Right ventricle myocardium inferior (tissue), 1 donor: ENCODE data around the gene ANKRD2. TPM values are rescaled to one million over a fixed set of nuclear protein-coding genes. Genes with fewer than 3 reads are reported as not detected.

ENCODE experiments used
- ATAC-seq: fragments of 200-7000 bp; cut with Tn5 transposase; one replicate; pipeline ENCODE4 v1.9.1; 2020; ENCODE audit warnings: mild to moderate bottlenecking, moderate library complexity
- DNase-seq: peaks from one replicate; pipeline ENCODE4 v3.0.0; 2021; ENCODE audit errors: missing footprints
- intact Hi-C: fragments of 100-400 bp; cut with DNase I; formaldehyde crosslinking; loops from one replicate; pipeline ENCODE4 v1.11.0; 2022
- total RNA-seq: library from RNA; stranded (reverse); fragmentation: NEBNext Ultra II Directional; extraction: Animal tissue kit (Norgen Biotek cat#: 25700); gene quantifications from one replicate; pipeline ENCODE4 v1.2.1, GENCODE V29; 2021
- donor health status: DM: no; HTN: yes; CAD: no; lungs with severe emphysema.

The ANKRD2 gene
- total RNA-seq, 1 donor from 2014 or later, result 418 TPM

DNA sequence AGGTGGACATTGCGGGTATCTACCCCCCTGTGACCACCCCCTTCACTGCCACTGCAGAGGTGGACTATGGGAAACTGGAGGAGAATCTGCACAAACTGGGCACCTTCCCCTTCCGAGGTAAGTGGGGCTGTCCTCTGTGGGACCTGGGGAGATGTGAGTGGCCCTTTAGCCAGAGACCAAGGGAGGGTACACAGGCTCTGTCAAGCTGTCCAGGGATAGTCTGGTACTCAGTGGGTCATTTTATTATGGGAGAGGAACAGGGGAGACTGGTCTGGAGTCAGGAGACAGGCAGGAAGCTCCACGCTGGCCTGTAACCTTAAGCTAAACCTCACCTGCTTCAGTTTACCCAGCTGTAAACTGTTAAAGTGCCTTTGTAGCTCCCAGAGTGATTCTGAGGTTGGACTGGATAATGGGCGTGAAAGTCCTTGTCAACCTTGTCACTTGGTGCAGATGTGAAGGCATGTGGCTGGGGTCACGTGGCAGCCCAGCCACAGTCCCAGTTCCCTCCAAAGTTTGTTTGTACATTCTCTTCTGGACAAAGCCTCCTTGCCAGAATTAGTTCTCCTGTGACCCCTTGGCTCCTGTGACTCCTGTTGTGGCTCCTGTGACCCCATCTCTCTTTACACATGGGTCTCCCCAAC, 12.3 kb downstream of the ANKRD2 start:
- DNase-seq, result no peak
- intact Hi-C loops, result loop anchor here (1.0 kb wide), 2 partner anchors 11 to 24 kb away; no protein-coding TSS in a partner anchor
- ATAC-seq, result peak; percentile 51

DNA sequence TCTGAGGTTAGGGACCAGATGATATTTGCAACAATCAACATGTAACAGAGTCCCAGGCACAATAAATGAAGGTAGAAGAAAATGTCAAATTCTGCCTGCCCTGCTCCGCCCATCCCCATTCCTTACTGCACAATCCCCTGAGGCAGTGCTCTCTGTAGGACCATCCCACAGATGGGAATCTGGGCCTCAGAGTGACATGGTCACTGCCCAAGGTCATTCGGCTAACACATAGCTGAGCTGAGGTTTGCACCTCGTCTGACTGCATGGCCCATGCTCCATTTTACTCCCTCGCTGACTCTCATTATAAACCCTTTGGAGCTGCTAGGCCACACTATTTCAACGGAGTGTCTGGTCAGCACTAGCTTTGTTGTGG, 12.8 kb downstream of the ANKRD2 start:
- DNase-seq, result no peak
- no peak for ATAC-seq
- intact Hi-C loops, result loop anchor here (1.0 kb wide), 1 partner anchor 24 kb away; no protein-coding TSS in a partner anchor

DNA sequence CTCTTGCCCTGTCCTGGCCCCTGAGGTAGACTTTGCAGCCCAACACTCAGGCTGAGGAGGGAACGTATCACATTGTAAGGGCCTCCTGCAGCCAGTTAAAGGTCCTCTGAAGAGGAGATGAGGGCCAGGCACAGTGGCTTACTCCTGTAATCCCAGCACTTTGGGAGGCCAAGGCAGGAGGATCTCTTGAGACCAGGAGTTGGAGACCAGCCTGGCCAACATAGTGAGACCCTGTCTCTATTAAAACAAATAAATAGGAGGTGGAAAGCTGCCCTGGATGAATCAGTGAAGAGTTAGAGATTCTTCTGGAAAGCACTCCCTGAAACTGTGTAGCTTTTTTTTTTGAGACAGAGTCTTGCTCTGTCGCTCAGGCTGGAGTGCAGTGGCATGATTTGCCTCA, 14.6 kb downstream of the ANKRD2 start:
- ATAC-seq (no peak), DNase-seq (no peak)
- intact Hi-C loops, result no loop called here

DNA sequence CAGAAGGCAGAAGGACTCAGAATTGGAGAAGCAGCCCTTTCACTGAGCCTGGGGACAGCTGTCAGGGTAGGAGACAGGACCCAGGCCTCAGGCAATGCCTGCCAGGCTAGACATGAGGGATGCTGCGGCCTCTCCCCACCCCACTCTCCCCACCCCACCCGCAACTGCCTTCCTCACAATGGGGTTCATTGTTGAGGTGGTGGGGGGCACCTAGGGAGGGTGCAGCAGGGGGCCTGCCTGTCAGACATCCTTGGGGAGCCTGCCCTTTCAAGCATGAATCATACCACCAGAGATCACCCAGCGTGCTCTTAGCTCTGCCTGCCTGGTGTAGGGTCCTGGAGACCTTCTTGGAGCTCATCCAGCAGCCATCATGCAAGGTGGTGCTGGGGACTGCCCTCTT, 16.9 kb downstream of the ANKRD2 start, which contains the start of gene C10orf62:
Gene C10orf62 (plus strand): TSS at position 243 of the 400 bp plus-strand sequence. CDS start 177 bp downstream, outside the sequence.
- intact Hi-C loops, result no loop called here
- DNase-seq (no peak), ATAC-seq (no peak)

DNA sequence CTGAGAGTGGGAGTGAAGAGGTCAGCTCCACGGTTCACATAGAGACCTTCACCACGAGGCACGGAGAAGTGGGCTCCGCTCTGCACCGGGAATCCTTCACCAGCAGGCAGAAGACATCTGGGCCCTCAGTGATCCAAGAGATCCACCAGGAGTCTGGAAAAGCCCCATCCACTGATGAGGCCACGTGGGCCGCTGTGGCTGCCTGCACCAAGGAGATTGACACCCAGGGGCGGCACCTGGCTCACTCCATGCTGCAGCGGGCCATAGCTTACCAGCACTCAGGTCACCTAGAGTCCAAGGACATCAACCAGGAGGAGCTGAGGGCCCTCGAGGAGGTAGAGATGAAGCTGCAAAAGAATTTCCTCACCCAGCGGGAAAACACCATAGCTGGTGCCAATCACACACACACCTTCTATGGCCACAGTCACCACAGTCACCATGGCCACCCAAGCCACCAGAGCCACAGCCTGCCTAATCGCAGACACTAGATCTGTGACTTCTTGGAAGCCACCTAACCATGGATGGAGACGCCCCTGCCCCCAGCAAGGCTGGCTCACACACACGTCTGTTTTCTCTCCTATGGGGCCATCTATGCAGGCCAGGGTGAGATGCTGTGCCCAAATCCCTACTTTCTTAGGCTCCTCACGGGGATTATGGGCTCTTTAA, 17.6 kb downstream of the ANKRD2 start:
- ATAC-seq, result no peak
- DNase-seq, result no peak
- intact Hi-C loops, result no loop called here

DNA sequence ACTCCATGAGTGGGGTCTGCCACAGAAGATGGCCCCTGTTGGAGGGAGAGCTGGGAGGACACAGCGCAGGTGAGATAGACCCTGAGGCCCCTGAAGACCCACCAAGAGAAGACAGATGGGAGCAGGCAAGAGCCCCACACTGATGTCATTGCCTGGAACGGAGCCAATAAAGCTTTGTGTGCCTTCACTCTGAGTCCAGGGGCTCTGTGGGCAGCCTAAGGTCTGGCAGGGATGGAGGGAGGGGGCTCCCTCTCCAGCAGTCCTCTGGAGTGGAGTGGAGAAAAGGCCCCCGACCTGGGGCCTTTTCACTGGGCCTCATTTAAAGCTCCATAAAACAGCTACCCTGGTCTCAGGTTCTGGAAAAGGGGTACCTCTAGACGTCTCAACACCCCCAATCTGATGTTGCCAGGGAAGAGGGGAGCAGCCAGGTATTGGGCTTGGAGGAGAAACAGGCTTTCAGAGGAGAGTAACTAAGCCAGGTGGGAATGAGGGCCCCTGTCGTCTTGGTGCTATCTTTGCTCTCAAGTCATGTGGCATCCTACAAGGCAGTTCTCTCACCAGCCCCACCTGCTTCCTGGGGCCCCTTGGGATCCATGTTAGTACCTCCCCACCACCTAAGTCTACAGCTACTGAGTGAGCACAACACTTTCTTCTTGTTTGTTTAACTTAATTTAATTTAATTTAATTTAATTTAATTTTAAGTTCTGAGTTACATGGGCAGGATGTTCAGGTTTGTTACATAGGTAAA, 18.3 kb downstream of the ANKRD2 start:
- DNase-seq (no peak), ATAC-seq (no peak)
- intact Hi-C loops, result no loop called here

DNA sequence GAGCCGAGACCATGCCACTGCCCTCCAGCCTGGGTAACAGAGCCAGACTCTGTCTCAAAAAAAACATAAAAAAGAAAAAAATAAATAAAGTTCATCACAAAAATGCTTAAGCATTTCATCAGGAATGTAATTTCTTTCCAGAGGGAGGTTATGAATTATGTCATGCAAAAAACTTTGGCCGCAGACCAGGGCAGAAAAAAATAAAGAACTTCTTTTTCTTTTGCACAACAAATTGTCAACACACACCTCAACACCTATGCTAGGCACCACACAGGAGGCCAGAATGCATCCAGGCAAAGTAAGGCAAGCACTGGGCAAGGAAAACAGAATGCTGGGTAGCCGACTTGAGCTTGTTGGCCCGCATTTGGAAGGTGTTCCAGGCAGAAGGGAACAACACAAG, 20.8 kb downstream of the ANKRD2 start:
- DNase-seq, result no peak
- intact Hi-C loops, result no loop called here

DNA sequence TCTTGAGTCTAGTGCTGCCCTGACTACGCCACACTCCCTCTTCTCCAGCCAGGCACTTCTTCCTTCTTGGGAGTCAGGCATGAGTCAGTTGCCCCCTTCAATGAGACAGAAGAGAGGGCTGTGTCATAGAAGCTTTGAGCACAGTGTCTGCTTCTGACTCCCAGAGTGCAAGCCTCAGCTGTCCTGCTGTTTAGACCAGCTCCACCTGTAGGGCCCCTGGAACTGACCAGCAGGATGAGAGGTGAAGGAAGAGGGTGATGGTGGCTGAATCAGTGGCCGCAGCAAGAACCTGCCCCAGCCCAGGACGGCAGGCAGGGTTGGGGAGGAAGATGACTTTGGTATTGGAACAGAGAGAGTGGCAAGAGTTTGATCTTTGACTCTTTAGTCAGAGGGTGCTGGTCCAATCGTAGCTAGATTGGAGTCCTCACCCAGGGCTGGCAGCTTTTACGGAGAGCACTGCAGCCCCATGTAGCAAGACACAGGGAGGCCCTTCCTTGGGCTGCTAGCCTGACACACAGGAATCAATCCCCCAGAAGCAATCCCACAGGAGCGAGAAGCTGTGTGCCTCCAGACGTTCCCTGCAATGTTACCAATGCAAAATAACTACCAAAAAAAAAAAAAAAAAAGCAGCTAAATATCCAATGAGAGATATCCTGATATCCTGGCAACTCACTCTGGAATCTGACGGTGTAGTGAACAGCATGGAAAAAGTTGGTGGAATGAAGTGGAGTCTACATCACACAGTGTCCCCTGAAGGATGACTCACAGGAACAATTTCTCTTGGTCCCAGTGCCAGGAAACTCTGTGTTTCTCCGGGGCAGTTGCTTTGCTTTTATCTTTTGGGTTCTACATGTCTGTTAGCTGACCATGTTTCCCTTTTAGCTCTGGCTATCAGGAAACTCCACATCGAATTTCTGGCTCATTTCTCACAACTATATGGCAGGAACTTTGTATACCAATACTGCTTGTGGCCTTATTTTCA, 23.8 kb downstream of the ANKRD2 start:
- intact Hi-C loops, result loop anchor here (1.0 kb wide), 1 partner anchor 12 kb away; the partner anchor contains the start of gene HOGA1
- DNase-seq (no peak), ATAC-seq (peak; percentile 93)

More for the DNA sequence above, 20.8 kb downstream of the ANKRD2 start:
- no peak for ATAC-seq

DNA sequence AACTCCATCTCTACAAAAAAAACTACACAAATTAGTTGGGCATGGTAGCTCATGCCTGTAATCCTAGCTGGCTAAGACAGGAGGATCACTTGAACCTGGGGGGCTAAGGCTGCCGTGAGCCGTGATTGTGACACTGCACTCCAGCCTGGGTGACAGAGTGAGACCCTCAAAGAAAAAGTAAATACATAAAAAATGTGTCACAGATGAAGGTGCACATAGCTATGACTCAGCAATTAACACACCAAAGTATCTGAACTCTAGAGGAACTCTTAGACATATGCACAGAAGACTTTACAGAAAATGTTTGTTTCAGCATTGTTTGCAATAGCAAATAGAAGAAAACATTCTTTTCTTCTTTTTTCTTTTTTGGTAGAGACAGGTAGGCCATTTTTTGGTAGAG, 25.2 kb downstream of the ANKRD2 start:
- intact Hi-C loops, result no loop called here
- DNase-seq, result no peak
- no peak for ATAC-seq

DNA sequence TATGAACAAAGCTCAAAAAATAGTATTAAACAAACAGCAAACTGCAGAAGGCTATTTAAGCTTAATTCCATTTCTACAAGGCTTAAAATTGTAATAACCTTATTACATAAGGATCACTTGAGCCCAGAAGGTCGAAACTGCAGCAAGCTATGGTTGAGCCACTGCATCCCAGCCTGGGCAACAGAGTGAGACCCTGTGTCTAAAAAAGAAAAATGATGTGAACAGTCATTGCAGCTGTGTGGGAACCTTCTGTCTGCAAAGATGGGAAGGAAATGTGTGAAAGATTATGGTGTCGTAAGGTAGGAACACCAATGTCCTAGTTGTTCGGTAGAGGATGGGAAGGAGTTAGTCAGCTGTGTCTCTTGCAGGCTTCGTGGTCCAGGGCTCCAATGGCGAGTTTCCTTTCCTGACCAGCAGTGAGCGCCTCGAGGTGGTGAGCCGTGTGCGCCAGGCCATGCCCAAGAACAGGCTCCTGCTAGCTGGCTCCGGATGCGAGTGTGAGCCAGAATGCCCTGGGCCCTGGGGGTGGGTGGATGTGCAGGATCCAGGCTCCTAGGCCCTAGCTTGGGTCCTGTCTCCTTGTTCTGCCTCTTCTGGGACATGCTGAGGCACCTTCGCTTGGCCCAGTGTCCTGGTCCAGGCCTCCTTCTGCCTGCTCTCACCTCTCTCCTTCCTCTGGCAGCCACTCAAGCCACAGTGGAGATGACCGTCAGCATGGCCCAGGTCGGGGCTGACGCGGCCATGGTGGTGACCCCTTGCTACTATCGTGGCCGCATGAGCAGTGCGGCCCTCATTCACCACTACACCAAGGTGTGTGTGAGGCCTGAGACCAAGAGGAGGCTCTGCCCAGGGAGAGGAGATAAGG, 26.1 kb downstream of the ANKRD2 start:
- no peak for DNase-seq
- intact Hi-C loops, result no loop called here
- no peak for ATAC-seq

DNA sequence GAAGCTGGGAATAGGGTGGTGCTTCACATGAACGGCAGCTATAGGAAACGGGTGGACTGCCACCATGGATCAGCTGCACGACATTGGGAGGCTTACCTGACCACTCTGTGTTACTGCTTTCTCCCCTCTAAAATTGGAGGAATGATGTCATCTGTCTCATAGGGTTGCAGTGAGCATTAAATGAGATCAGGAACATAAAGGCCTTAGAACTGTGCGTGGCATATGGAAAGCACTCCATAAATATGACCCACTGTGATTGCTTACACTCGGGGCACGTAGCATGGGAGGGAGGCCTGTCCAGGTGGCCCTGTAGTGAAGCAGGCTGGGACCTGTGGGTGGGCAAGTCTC, 26.7 kb downstream of the ANKRD2 start:
- DNase-seq (no peak), ATAC-seq (no peak)
- intact Hi-C loops, result no loop called here

DNA sequence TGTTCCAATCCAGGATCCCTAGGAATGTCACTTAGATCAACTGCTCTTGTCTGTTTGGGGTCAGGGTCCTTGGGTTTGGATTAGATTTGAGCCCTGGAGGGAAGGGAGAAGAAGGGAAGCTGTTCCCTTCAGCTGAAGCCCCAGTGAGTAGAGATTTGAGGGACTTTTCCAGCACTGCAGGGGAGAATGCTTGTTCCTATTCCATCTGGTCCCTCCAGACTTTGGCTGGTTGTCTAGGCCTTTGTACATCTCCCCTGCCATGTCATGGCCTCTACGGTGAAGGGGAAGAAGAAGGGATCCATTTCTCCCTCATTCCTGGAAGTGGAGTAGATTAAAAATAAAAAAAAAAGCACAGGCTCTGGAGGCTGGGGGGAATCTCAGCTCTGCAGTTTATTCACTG, 28.0 kb downstream of the ANKRD2 start:
- ATAC-seq (no peak), DNase-seq (no peak)
- intact Hi-C loops, result no loop called here

DNA sequence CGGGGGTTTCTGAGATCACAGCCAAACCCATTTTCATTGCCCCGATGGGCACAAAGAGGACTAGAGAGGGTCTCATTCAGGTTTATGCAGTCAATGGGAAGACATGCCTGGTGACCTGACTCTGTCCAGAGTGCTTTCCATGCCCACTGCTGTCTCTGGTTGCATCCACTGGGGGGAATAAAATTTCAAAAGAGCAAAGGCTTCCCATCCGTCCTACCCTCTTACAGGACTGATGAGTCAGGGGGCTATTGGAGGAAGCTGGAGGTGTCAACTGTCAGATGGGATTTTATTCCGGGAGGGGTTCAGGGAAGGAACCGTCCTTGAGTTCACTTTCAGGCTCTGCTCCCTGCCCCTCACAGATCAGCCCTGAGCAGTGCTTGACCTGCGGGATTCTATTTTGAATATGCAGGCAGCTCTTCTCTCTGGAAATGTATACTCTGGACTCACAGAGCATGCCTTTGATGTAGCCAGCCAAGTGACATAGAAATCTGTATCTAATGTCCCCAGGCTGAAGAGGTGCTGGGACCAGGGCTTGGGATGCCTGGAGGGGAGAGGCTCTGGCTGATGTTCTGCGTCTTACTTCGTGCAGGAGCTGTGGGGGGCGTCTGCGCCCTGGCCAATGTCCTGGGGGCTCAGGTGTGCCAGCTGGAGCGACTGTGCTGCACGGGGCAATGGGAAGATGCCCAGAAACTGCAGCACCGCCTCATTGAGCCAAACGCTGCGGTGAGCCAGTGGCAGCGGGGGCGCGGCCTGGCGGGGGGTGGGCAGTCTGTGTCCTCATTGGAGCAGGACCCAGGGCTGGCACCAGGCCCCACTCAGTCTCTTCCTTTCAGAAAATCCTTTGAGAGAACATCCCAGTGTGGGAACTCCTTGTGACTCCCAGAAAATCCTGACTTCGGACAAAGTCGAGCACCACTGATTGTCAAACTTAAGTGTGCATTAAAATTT, 29.0 kb downstream of the ANKRD2 start:
- peak; percentile 55 for ATAC-seq
- intact Hi-C loops, result no loop called here
- peak; percentile 81 for DNase-seq

DNA sequence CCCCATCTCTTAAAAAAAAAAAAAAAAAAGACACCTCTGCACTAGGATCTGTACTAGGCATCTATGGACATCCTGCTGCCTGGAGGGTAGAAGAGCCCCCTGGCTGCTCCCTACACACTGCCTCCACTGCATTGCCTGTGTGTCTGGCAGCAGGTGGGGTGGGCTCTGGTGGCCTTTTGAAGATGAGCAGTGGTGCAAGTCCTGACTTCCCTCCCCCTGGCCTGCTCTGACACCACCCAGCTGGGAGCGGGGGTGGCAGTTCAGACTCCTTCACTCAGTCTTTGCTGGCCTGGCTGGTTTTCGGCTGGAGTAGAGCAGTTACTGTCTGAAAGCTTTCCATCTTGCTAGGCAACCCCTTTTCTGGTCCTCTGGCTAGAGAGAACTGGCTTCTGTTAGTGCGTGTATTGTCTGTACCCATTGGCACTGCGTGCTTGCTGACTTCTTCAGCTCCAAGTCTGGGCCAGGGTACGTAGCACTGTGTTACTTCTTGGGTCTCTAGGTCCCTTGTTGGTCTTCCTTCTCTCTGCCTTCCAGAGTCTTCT, 34.6 kb downstream of the ANKRD2 start:
- DNase-seq (no peak), ATAC-seq (no peak)
- intact Hi-C loops, result no loop called here

DNA sequence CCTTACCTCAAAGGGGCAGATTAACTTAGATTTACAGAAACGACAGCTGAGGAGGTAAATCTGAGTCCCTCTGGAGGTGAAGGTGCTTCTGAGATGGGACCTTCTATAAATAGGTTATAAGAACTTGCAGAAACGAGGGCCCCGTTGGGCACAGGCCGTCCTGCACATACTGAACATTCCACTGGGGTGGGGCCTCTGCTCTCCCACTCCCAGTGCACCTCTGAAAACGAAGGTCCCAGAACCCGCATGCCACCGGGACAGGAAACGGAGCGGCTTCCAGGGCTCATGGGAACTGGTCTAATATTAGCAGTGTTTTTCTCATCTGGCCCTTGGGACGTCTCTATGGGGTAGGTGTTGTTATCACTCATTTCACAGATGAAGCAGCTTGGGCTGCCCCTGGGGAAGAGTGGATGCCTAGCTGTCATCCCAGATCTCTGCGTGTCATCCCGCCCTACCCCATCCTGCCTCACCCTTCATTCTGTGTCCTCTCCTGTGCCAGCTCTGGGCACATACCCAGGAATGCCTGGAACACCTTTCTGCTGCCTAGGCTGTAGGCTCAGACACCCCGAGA, 36.5 kb downstream of the ANKRD2 start:
- intact Hi-C loops, result loop anchor here (1.0 kb wide), 1 partner anchor 24 kb away; no protein-coding TSS in a partner anchor
- peak; percentile 86 for ATAC-seq

DNA sequence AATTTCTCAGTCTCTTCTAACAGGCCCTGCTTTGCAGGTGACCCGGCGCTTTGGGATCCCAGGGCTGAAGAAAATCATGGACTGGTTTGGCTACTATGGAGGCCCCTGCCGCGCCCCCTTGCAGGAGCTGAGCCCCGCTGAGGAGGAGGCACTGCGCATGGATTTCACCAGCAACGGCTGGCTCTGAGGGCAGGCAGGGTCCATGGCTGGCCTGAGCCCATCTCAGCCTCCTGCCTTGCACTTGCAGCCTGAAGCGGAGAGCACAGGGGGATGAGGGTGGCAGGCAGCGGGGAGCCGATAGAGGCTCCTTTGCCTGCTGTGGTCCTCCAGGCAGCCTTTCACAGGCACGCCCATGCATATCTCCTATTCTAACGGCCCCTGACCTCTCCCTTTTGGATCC, 38.9 kb downstream of the ANKRD2 start:
- DNase-seq (no peak), ATAC-seq (no peak)
- intact Hi-C loops, result loop anchor here (5.0 to 10.0 kb wide), 2 partner anchors 149 to 207 kb away; partner anchors contain the start of gene RRP12

More for the DNA sequence above, 36.5 kb downstream of the ANKRD2 start:
- DNase-seq, result no peak
